Esophagus squamous epithelium (tissue), 5 donors: ENCODE data around the gene DHRS7C. TPM values are rescaled to one million over a fixed set of nuclear protein-coding genes. Genes with fewer than 3 reads are reported as not detected.
"Not testable (repeated sequence)": the region's sequence is repeated elsewhere in the genome, so short reads cannot be mapped to it uniquely, and the experiment has no call there.

Experiments
- DNase-seq: peaks from one replicate; lab custom pipeline; 2025; lab: John Stamatoyannopoulos, UW
- H3K27ac ChIP-seq, 4 donors: fragments of 200-600 bp; sonication (generic); one replicate each; pipeline ENCODE4 v1.5.1; 2016 to 2019; ENCODE audit warnings: mild to moderate bottlenecking in 1 of 4
- H3K27me3 ChIP-seq, 4 donors: fragments of 200-600 bp; sonication (generic); 1 replicate in 3 of 4; 2 replicates in 1 of 4; pipeline versions ENCODE4 v1.5.1 to v1.6.0; 2017 to 2021; ENCODE audit warnings: antibody characterized with exemption in 1 of 4
- H3K36me3 ChIP-seq, 3 donors: fragments of 200-600 bp; sonication (generic); one replicate each; pipeline ENCODE4 v1.5.1; 2016 to 2019
- H3K4me1 ChIP-seq, 3 donors: fragments of 200-600 bp; sonication (generic); one replicate each; pipeline ENCODE4 v1.5.1; 2017 to 2019
- H3K4me3 ChIP-seq, 4 donors: fragments of 200-600 bp; sonication (generic); 1 replicate in 3 of 4; 2 replicates in 1 of 4; pipeline ENCODE4 v1.5.1; 2016 to 2019; ENCODE audit warnings: mild to moderate bottlenecking in 2 of 4, moderate library complexity in 1 of 4
- H3K9me3 ChIP-seq, 3 donors: fragments of 200-600 bp; sonication (generic); one replicate each; pipeline ENCODE4 v1.5.1; 2016 to 2019
- POLR2A ChIP-seq, 4 donors: fragments of 450-650 bp; IDR thresholded peaks; one replicate each; pipeline ENCODE4 v1.6.1; 2017; ENCODE audit warnings: antibody characterized with exemption in 4 of 4, mild to moderate bottlenecking in 4 of 4, moderate library complexity in 3 of 4
- WGBS, 2 donors: methylation state at CpG; one replicate each; pipeline ENCODE4 v1.1.5; 2018; 5-methylcytosine and 5-hydroxymethylcytosine counted together
- intact Hi-C: fragments of 100-400 bp; cut with DNase I; formaldehyde crosslinking; loops from one replicate; pipeline ENCODE4 v1.15.0; 2022
- total RNA-seq, 4 donors: library from RNA; depleted of rRNA; stranded (reverse); fragments of >200 nt; gene quantifications; one replicate each; pipeline ENCODE4 v1.1.0, GENCODE V29; 2016
- TF ChIP-seq, protein P1 (sequence below), 6 experiments: fragments of 450-650 bp in 4 of 6; fragments of 200-600 bp in 2 of 6; sonication (generic) in 2 of 6; IDR thresholded peaks; one replicate each; pipeline ENCODE4 v1.5.1; 2016 to 2019; ENCODE audit warnings: antibody characterized with exemption in 6 of 6, mild to moderate bottlenecking in 4 of 6, moderate library complexity in 4 of 6
- donor health status: DM: yes; HTN: yes; CAD: no.

Gene DHRS7C
- total RNA-seq, 4 donors from 2014 or later: not detected

DNA sequence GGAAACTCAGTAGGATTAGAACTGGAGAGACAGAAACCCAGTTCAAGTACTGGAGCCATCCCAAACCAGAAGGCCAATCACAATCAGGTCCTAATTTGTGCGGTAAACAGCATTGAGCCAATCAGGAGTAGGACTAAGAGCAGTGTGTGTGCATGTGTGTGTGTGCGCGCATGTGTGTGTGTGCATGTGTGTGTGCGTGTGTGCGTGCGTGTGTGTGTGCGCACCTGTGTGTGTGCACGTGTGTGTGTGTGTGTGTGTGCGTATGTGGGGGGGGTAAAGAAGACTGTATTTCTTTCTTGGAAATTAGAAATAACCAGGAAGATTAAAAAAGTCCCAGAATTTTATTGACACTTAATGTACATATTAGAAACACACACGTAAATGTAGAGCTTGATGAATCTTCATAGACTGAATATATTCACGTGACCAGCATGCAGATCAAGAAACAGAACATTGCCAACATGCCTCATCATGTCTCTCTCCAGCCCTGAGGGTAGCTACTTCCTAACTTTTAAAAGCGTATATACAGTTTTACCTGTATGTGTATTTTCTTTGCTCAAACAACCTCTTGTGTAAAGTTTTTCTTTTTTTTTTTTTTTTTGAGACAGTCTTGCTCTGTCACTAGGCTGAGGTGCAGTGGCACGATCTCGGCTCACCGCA, 919 bp upstream of the DHRS7C start:
- Histone ChIP-seq H3K9me3 (no peaks in the 10 kb centered on the region), H3K36me3 (no peaks in the 10 kb centered on the region), H3K27me3 (no peaks in the 10 kb centered on the region), H3K4me3 (no peak overlapping the region), H3K4me1 (peaks cover 0 to 12% (median 0%) of the 10 kb centered on the region in 3 donors), H3K27ac (no peak overlapping the region)
- no peak for DNase-seq
- intact Hi-C loops: no loop called here
- TF ChIP-seq POLR2A (IDR thresholded peaks at IDR 0.05): no peak
- TF ChIP-seq, protein P1, sequence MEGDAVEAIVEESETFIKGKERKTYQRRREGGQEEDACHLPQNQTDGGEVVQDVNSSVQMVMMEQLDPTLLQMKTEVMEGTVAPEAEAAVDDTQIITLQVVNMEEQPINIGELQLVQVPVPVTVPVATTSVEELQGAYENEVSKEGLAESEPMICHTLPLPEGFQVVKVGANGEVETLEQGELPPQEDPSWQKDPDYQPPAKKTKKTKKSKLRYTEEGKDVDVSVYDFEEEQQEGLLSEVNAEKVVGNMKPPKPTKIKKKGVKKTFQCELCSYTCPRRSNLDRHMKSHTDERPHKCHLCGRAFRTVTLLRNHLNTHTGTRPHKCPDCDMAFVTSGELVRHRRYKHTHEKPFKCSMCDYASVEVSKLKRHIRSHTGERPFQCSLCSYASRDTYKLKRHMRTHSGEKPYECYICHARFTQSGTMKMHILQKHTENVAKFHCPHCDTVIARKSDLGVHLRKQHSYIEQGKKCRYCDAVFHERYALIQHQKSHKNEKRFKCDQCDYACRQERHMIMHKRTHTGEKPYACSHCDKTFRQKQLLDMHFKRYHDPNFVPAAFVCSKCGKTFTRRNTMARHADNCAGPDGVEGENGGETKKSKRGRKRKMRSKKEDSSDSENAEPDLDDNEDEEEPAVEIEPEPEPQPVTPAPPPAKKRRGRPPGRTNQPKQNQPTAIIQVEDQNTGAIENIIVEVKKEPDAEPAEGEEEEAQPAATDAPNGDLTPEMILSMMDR (IDR thresholded peaks at IDR 0.05): no peak
- 74 to 78% methylated on average over 15 of the region's 15 CpGs for WGBS, 2 donors

DNA sequence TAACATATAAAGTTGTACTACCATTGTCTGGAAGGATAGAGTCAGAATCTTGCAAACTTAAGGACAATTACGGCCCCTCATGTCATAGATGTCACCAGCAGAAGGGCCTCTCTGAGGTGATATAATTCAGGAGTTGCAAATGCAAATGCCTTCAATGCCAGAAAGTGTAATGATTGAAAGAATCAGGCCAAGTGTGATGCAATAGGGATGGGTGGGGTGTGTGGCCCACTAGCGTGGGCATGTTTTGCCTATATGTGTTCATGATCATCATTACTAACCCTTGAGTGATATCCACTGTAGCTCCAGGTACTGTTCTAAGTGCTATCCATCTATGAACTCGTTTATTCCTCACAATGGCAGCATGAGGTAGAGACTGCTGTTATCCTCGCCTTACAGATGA, 1.1 kb downstream of the DHRS7C start:
- intact Hi-C loops: no loop called here
- no peak for DNase-seq

DNA sequence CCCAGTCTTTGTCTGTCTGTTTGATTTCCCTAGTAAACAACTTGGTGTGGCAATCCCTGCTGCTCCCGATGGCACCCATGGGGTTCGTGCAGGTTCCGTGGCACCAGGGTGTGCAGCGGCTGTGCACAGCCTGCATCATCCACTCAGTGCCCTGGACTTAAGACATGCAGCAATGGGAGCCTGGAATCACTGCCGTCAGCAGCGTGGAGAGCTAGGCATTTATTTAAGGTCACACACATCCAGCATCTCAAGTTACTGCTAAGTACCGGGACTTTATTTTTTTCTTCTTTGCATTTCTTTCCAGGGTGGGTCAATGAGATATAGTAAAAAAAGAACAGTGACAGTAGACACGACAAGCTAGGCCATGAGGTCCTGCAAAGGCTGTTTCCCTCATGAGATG, 2.8 kb downstream of the DHRS7C start:
- TF ChIP-seq, protein P1 (IDR thresholded peaks at IDR 0.05): no peak
- no peak for TF ChIP-seq POLR2A (IDR thresholded peaks at IDR 0.05)
- no peaks in the 10 kb centered on the region for H3K36me3 ChIP-seq
- no peaks in the 10 kb centered on the region for H3K9me3 ChIP-seq
- intact Hi-C loops: no loop called here
- H3K27me3 ChIP-seq: no peaks in the 10 kb centered on the region
- no peak overlapping the region for H3K27ac ChIP-seq
- DNase-seq: no peak
- H3K4me1 ChIP-seq: peaks cover 0 to 12% (median 0%) of the 10 kb centered on the region in 3 donors
- 73 to 75% methylated on average over 5 to 7 of the region's 8 CpGs for WGBS, 2 donors
- no peak overlapping the region for H3K4me3 ChIP-seq

More for the DNA sequence above, 1.1 kb downstream of the DHRS7C start:
- Histone ChIP-seq H3K9me3 (no peaks in the 10 kb centered on the region), H3K27me3 (no peaks in the 10 kb centered on the region), H3K27ac (no peak overlapping the region), H3K4me1 (peaks cover 0 to 12% (median 0%) of the 10 kb centered on the region in 3 donors), H3K4me3 (no peak overlapping the region), H3K36me3 (no peaks in the 10 kb centered on the region)
- TF ChIP-seq, protein P1 (IDR thresholded peaks at IDR 0.05): no peak
- TF ChIP-seq POLR2A (IDR thresholded peaks at IDR 0.05): no peak
- 51 to 63% methylated on average over 3 to 4 of the region's 4 CpGs for WGBS, 2 donors

DNA sequence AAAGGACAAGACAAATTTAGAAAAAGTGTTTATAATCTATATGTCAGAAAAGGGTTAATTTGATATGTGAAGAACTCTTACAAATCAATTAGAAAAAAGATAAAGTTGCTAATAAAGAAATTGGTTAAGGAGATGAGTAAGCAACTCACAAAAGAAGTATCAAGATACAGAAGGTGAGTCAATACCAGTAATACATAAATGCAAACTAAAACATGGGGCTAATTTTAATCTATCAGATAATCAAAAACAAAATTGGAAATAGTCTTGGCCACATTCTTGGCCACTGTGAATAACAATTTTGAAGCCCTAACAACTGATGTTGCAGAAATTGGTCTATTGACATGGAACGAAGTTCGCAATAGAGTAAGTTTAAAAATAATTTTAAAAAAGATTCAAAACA, 6.8 kb downstream of the DHRS7C start:
- no peak for DNase-seq
- Histone ChIP-seq H3K36me3 (no peaks in the 10 kb centered on the region), H3K27ac (no peak overlapping the region), H3K4me1 (no peaks in the 10 kb centered on the region), H3K27me3 (peaks cover 0 to 17% (median 0%) of the 10 kb centered on the region in 4 donors), H3K4me3 (no peak overlapping the region), H3K9me3 (no peaks in the 10 kb centered on the region)
- intact Hi-C loops: no loop called here
- WGBS, 2 donors: 91 to 93% methylated on average over 2 of the region's 2 CpGs
- no peak for TF ChIP-seq POLR2A (IDR thresholded peaks at IDR 0.05)
- TF ChIP-seq, protein P1 (IDR thresholded peaks at IDR 0.05): no peak

DNA sequence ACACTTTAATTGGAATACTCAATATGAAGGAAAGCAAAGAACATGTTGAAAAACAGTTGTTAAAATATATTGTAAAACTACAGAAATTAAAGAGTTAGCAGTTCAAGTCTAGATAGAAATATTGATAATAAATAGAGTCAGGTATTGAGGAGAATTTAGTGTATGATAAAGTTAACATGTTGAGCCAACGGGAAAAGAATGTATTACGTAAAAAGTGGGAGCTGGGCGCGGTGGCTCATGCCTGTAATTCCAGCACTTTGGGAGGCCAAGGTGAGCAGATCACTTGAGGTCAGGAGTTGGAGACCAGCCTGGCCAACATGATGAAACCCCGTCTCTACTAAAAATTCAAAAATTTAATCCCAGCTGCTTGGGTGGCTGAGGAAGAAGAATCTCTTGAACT, 7.9 kb downstream of the DHRS7C start:
- H3K4me1 ChIP-seq, intact Hi-C loops, H3K4me3 ChIP-seq, H3K36me3 ChIP-seq, DNase-seq, H3K9me3 ChIP-seq, H3K27ac ChIP-seq: not testable (repeated sequence)
- H3K27me3 ChIP-seq: peaks cover 0 to 17% (median 0%) of the 10 kb centered on the region in 4 donors
- WGBS, 2 donors: 89 to 92% methylated on average over 5 of the region's 5 CpGs
